H1 (cell line): Measurements from ENCODE around the gene PPARA. TPM values are rescaled to one million over a fixed set of nuclear protein-coding genes. Genes with fewer than 3 reads are reported as not detected.
A peak's percentile ranks its signal among the peaks of the same experiment; 100 is the strongest.

Experiments
- CTCF ChIA-PET: fragments of 300-600 bp; sonication (Branson Sonifier 250); formaldehyde crosslinking; loops from one replicate; lab custom pipeline; 2021; ENCODE audit not compliant: partially characterized antibody; lab: Charles Lee
- POLR2A ChIA-PET: fragments of 300-600 bp; sonication (Branson Sonifier 250); formaldehyde crosslinking; loops from one replicate; lab custom pipeline; 2021; ENCODE audit warnings: inconsistent platforms; ENCODE audit not compliant: partially characterized antibody; lab: Charles Lee
- DNase-seq, 2 experiments: peaks; one replicate each; pipeline versions ENCODE4 v3.0.0 to v3.0.0-alpha.2; 2010 to 2022; ENCODE audit warnings: low spot score in 2 of 2, low read depth in 1 of 2, mixed read lengths in 1 of 2
- FAIRE-seq: peaks from 2 replicates; lab custom pipeline; 2011; peaks lifted over from hg19 to GRCh38; lab: Jason Lieb, UNC
- H2AFZ ChIP-seq: 2 replicates; pipeline ENCODE4 v1.8.1; 2012; ENCODE audit warnings: low read length, inconsistent platforms
- H2AK5ac ChIP-seq: 2 replicates; pipeline ENCODE4 v1.6.1; 2013; ENCODE audit warnings: low read depth, low read length
- H2BK120ac ChIP-seq: replicated peaks from 2 replicates; pipeline ENCODE3; 2013; ENCODE audit warnings: low read depth, low read length, inconsistent platforms
- H2BK12ac ChIP-seq: 2 replicates; pipeline ENCODE4 v1.6.1; 2013; ENCODE audit warnings: low read depth, low read length
- H2BK15ac ChIP-seq: 2 replicates; pipeline ENCODE4 v1.6.1; 2013; ENCODE audit warnings: low read length
- H2BK20ac ChIP-seq: 2 replicates; pipeline ENCODE4 v1.6.1; 2013; ENCODE audit warnings: low read length
- H2BK5ac ChIP-seq: 2 replicates; pipeline ENCODE4 v1.6.1; 2013; ENCODE audit warnings: low read depth, low read length
- H3K14ac ChIP-seq: 2 replicates; pipeline ENCODE4 v1.6.1; 2013; ENCODE audit warnings: inconsistent platforms; ENCODE audit not compliant: insufficient read length
- H3K18ac ChIP-seq: 2 replicates; pipeline ENCODE4 v1.6.1; 2013; ENCODE audit warnings: low read length; ENCODE audit errors: extremely low read depth
- H3K23ac ChIP-seq: 2 replicates; pipeline ENCODE4 v1.6.1; 2013; ENCODE audit warnings: inconsistent platforms; ENCODE audit not compliant: insufficient read length
- H3K23me2 ChIP-seq: 2 replicates; pipeline ENCODE4 v1.6.1; 2013; ENCODE audit warnings: low read depth, low read length
- H3K27ac ChIP-seq: 2 replicates; pipeline ENCODE4 v1.6.1; 2011; ENCODE audit warnings: low read depth, low read length, inconsistent platforms
- H3K27me3 ChIP-seq, 4 experiments: replicated peaks in 1 of 4; 1 replicate in 1 of 4; 2 replicates in 3 of 4; pipeline versions ENCODE4 v1.6.1 to v1.8.1; 2011 to 2013; ENCODE audit warnings: low read length in 3 of 4, mild to moderate bottlenecking in 3 of 4, inconsistent platforms in 2 of 4, mixed read lengths in 2 of 4, moderate library complexity in 1 of 4; ENCODE audit not compliant: control insufficient read depth in 3 of 4, insufficient read depth in 3 of 4; ENCODE audit errors: extremely low read depth in 1 of 4
- H3K36me3 ChIP-seq, 4 experiments: 2 replicates each; pipeline versions ENCODE4 v1.6.1 to v1.8.1; 2011 to 2013; ENCODE audit warnings: mild to moderate bottlenecking in 4 of 4, low read length in 3 of 4, moderate library complexity in 2 of 4, control low read depth in 1 of 4, inconsistent platforms in 1 of 4; ENCODE audit not compliant: insufficient read depth in 4 of 4, control insufficient read depth in 2 of 4
- H3K4ac ChIP-seq: replicated peaks from 2 replicates; pipeline ENCODE3; 2013; ENCODE audit warnings: low read length, low read depth, mixed read lengths, inconsistent platforms; ENCODE audit not compliant: insufficient read length
- H3K4me1 ChIP-seq, 4 experiments: replicated peaks in 1 of 4; 1 replicate in 1 of 4; 2 replicates in 3 of 4; pipeline versions ENCODE4 v1.6.1 to v1.8.1; 2011 to 2013; ENCODE audit warnings: low read length in 3 of 4, inconsistent platforms in 2 of 4, mixed read lengths in 1 of 4; ENCODE audit not compliant: insufficient read depth in 4 of 4, control insufficient read depth in 3 of 4
- H3K4me2 ChIP-seq, 2 experiments: 2 replicates each; pipeline versions ENCODE4 v1.6.1 to v1.8.1; 2011 to 2013; ENCODE audit warnings: low read depth in 2 of 2, low read length in 2 of 2, control low read depth in 1 of 2, inconsistent platforms in 1 of 2, mild to moderate bottlenecking in 1 of 2; ENCODE audit not compliant: insufficient read depth in 1 of 2
- H3K4me3 ChIP-seq, 4 experiments: fragments of 200-600, 300-600 bp in 1 of 4; sonication (generic), shearing (Covaris generic), sonication (Bioruptor Twin) in 1 of 4; 2 replicates each; pipeline versions ENCODE4 v1.5.1 to v1.8.1; 2011 to 2016; ENCODE audit warnings: low read length in 4 of 4, low read depth in 3 of 4, control low read depth in 2 of 4, inconsistent platforms in 2 of 4, mild to moderate bottlenecking in 2 of 4, mixed read lengths in 1 of 4, moderate library complexity in 1 of 4; ENCODE audit not compliant: insufficient read depth in 2 of 4; ENCODE audit errors: extremely low read depth in 1 of 4
- H3K56ac ChIP-seq: replicated peaks from 2 replicates; pipeline ENCODE3; 2013; ENCODE audit warnings: low read depth, mild to moderate bottlenecking, mixed read lengths, low read length, inconsistent platforms; ENCODE audit not compliant: insufficient read length
- H3K79me1 ChIP-seq: 2 replicates; pipeline ENCODE4 v1.6.1; 2013; ENCODE audit warnings: low read depth, low read length, control low read depth
- H3K79me2 ChIP-seq, 2 experiments: 2 replicates each; pipeline versions ENCODE4 v1.6.1 to v1.8.1; 2012 to 2013; ENCODE audit warnings: low read length in 2 of 2, mild to moderate bottlenecking in 2 of 2, inconsistent platforms in 1 of 2; ENCODE audit not compliant: insufficient read depth in 2 of 2, control insufficient read depth in 1 of 2
- H3K9ac ChIP-seq, 4 experiments: replicated peaks in 1 of 4; 1 replicate in 1 of 4; 2 replicates in 3 of 4; pipeline versions ENCODE4 v1.6.1 to v1.8.1; 2011 to 2013; ENCODE audit warnings: low read depth in 3 of 4, low read length in 3 of 4, control low read depth in 2 of 4, mild to moderate bottlenecking in 2 of 4, moderate library complexity in 2 of 4, inconsistent platforms in 1 of 4; ENCODE audit errors: extremely low read depth in 1 of 4
- H3K9me3 ChIP-seq, 2 experiments: 2 replicates each; pipeline versions ENCODE4 v1.6.1 to v1.8.1; 2012 to 2013; ENCODE audit warnings: mild to moderate bottlenecking in 2 of 2, moderate library complexity in 2 of 2, control low read depth in 1 of 2, inconsistent platforms in 1 of 2, low read depth in 1 of 2, low read length in 1 of 2, mixed read lengths in 1 of 2; ENCODE audit not compliant: insufficient read depth in 2 of 2
- H4K20me1 ChIP-seq, 2 experiments: replicated peaks in 1 of 2; 2 replicates each; pipeline versions ENCODE3 to v1.8.1; 2011 to 2013; ENCODE audit warnings: inconsistent platforms in 2 of 2, low read length in 2 of 2, mild to moderate bottlenecking in 1 of 2; ENCODE audit not compliant: insufficient read depth in 2 of 2, control insufficient read depth in 1 of 2
- H4K5ac ChIP-seq: 2 replicates; pipeline ENCODE4 v1.6.1; 2013; ENCODE audit warnings: low read length, low read depth, mixed read lengths, inconsistent platforms; ENCODE audit not compliant: insufficient read length
- H4K8ac ChIP-seq: 2 replicates; pipeline ENCODE4 v1.8.0; 2013; ENCODE audit warnings: mild to moderate bottlenecking, moderate library complexity, low read length, inconsistent platforms; ENCODE audit not compliant: insufficient read depth; ENCODE audit errors: extremely low read depth
- H4K91ac ChIP-seq: replicated peaks from 2 replicates; pipeline ENCODE3; 2013; ENCODE audit warnings: low read length, mixed read lengths, inconsistent platforms; ENCODE audit not compliant: insufficient read length
- CTCF ChIP-seq, 3 experiments: IDR thresholded peaks; 1 replicate in 2 of 3; 2 replicates in 1 of 3; pipeline versions ENCODE4 v1.5.1 to v1.6.1; 2011; ENCODE audit warnings: low read length in 3 of 3, mild to moderate bottlenecking in 3 of 3, inconsistent platforms in 2 of 3, low read depth in 1 of 3, moderate library complexity in 1 of 3; ENCODE audit not compliant: insufficient read depth in 1 of 3; ENCODE audit errors: control extremely low read depth in 1 of 3
- JUN ChIP-seq: IDR thresholded peaks from 2 replicates; pipeline ENCODE4 v1.6.1; 2011; ENCODE audit warnings: low read depth, mild to moderate bottlenecking, improper control_type of control experiment, low read length
- KDM5A ChIP-seq: fragments of 200-600 bp; IDR thresholded peaks from 2 replicates; pipeline ENCODE4 v1.7.1; 2012; ENCODE audit warnings: mild to moderate bottlenecking, low read length, inconsistent platforms, mixed read lengths
- PHF8 ChIP-seq: fragments of 200-600 bp; sonication (generic); conservative IDR thresholded peaks from 2 replicates; pipeline ENCODE4 v1.7.1; 2012; ENCODE audit warnings: low read depth, mild to moderate bottlenecking, inconsistent platforms, low read length, moderate library complexity
- RNF2 ChIP-seq: fragments of 200-900, 300-1000 bp; sonication (generic); IDR thresholded peaks from 2 replicates; pipeline ENCODE4 v1.7.1; 2016; ENCODE audit warnings: borderline replicate concordance, low read depth, mild to moderate bottlenecking, antibody characterized with exemption, low read length; ENCODE audit not compliant: poor library complexity, severe bottlenecking; ENCODE audit errors: missing control alignments
- SP2 ChIP-seq: IDR thresholded peaks from 2 replicates; pipeline ENCODE4 v1.6.1; 2012; ENCODE audit warnings: mild to moderate bottlenecking, low read length, inconsistent platforms
- TAF1 ChIP-seq: IDR thresholded peaks from 2 replicates; pipeline ENCODE4 v1.6.1; 2011; ENCODE audit warnings: mild to moderate bottlenecking, low read depth, low read length
- TAF7 ChIP-seq: optimal IDR thresholded peaks from 2 replicates; pipeline ENCODE3; 2011; ENCODE audit warnings: low read depth, mild to moderate bottlenecking, inconsistent platforms, low read length, moderate library complexity, borderline replicate concordance
- WGBS, 2 experiments: shearing (Covaris generic) in 1 of 2; methylation state at CpG; one replicate each; pipeline versions ENCODE4 v1.1.6 to v1.1.7; 2013 to 2015; ENCODE audit warnings: low lambda C conversion rate in 2 of 2, mixed read lengths in 2 of 2, inconsistent platforms in 1 of 2, low coverage in 1 of 2, missing lambda C conversion rate in 1 of 2; ENCODE audit not compliant: insufficient replicate concordance in 2 of 2, insufficient coverage in 1 of 2, insufficient read length in 1 of 2; ENCODE audit errors: extremely low coverage in 1 of 2, missing lambda C conversion rate in 1 of 2; 5-methylcytosine and 5-hydroxymethylcytosine counted together
- polyA plus RNA-seq, 7 experiments: library from polyadenylated mRNA; depleted of rRNA in 3 of 7; stranded (reverse) in 5 of 7; unstranded in 2 of 7; fragments of >200 nt in 5 of 7; fragments of 200-250 nt in 2 of 7; gene quantifications; 1 replicate in 5 of 7; 2 replicates in 1 of 7; 4 replicates in 1 of 7; pipeline versions ENCODE4 v1.2.1 to v1.2.3, GENCODE V29; 2011 to 2013; ENCODE audit warnings: missing spikeins in 2 of 7, mixed read lengths in 2 of 7
- total RNA-seq: library from RNA; stranded (reverse); fragmentation: NEBNext Ultra II Directional; extraction: Animal tissue kit (Norgen Biotek cat#: 25700); gene quantifications from 2 replicates; pipeline ENCODE4 v1.2.1, GENCODE V29; 2021

PPARA gene
- total and polyA plus RNA-seq, 2 of the 8 experiments (the other 6 are each of a cell fraction or from before 2014, with no cell fraction given): 3.1 to 8.2 TPM

GRCh38 chr22:46250035-46250782 is 99.9 kb downstream of the PPARA start, which contains the start of gene CDPF1:
Gene CDPF1 (minus strand): TSS chr22:46250293. CDS start chr22:46248284, 2,009 bp downstream.
- no peak for FAIRE-seq
- TF ChIP-seq RNF2: no peak
- TF ChIP-seq JUN: no peak
- no peak for TF ChIP-seq KDM5A
- peak in 1 of 3 experiments; percentile 2; a peak in 1 of 4 replicates for TF ChIP-seq CTCF (IDR thresholded peaks at IDR 0.05; ENCODE audit: control extremely low read depth in 1 of 3, insufficient read depth in 1 of 3, low read depth in 1 of 3, low read length in 3 of 3)
- no peak for TF ChIP-seq TAF7
- TF ChIP-seq SP2: no peak
- TF ChIP-seq PHF8: peak; percentile 55; the same call in 1 of the 2 replicates
- TF ChIP-seq TAF1: 0 out of 2 replicates have a peak, but pooled peaks have one; percentile 34

More at GRCh38 chr22:46250035-46250782, 99.9 kb downstream of the PPARA start, which contains the start of gene CDPF1:
- peak within 1 kb of the TSS; percentile 67; the same call in 1 of the 2 replicates for H2AFZ ChIP-seq
- H3K23ac ChIP-seq: no peak within 1 kb of the TSS
- H4K20me1 ChIP-seq: no peaks in the 10 kb centered on the region
- DNase-seq: peak; percentile 23 to 89
- peaks cover 0 to 4% (median 0%) of the 10 kb centered on the region in 4 experiments; a peak in 2 of 7 replicates for H3K27me3 ChIP-seq
- no peak within 1 kb of the TSS for H2BK15ac ChIP-seq
- H4K8ac ChIP-seq: peak within 1 kb of the TSS; percentile 80
- peak within 1 kb of the TSS; percentile 19 to 69 (median 44); a peak in 5 of 7 replicates for H3K9ac ChIP-seq
- H3K79me1 ChIP-seq: no peaks in the 10 kb centered on the region; the same call in 1 of the 2 replicates
- no peak within 1 kb of the TSS for H2BK120ac ChIP-seq
- ChIA-PET POLR2A (interaction anchor here (0.7 to 2.9 kb wide), 5 partner anchors 10 to 99 kb away, joined by 3 to 13 read pairs (median 4); partner anchors contain the start of genes PKDREJ and TTC38), CTCF (interaction anchor here (1.2 to 1.5 kb wide), 3 partner anchors 9 to 12 kb away, joined by 3 to 6 read pairs (median 3); partner anchors contain the start of gene PKDREJ)
- H2BK20ac ChIP-seq: no peak within 1 kb of the TSS
- peaks cover 0 to 4% (median 2%) of the 10 kb centered on the region in 4 experiments; a peak in 4 of 7 replicates for H3K4me1 ChIP-seq
- H3K14ac ChIP-seq: no peak within 1 kb of the TSS
- H3K9me3 ChIP-seq: no peaks in the 10 kb centered on the region; a peak in 1 of 4 replicates
- peak within 1 kb of the TSS; percentile 60; the same call in 1 of the 2 replicates for H2BK5ac ChIP-seq
- no peak within 1 kb of the TSS for H3K4ac ChIP-seq
- H3K36me3 ChIP-seq: no peaks in the 10 kb centered on the region
- peak within 1 kb of the TSS; percentile 78 for H3K18ac ChIP-seq
- peak within 1 kb of the TSS; percentile 55 to 70 (median 62) for H3K4me3 ChIP-seq
- 1% methylated on average over 74 of the region's 89 CpGs; no CpG with 5 or more reads in 1 of the 2 experiments for WGBS, 2 experiments
- H2BK12ac ChIP-seq: no peak within 1 kb of the TSS
- peak within 1 kb of the TSS; percentile 62 to 96 for H3K4me2 ChIP-seq
- peak within 1 kb of the TSS; percentile 83 for H4K5ac ChIP-seq
- peak within 1 kb of the TSS; percentile 73 for H4K91ac ChIP-seq
- H3K23me2 ChIP-seq: peaks cover 5% of the 10 kb centered on the region; the same call in 1 of the 2 replicates
- no peak within 1 kb of the TSS for H2AK5ac ChIP-seq
- H3K27ac ChIP-seq: no peak within 1 kb of the TSS
- peak within 1 kb of the TSS; percentile 87 for H3K56ac ChIP-seq
- H3K79me2 ChIP-seq: no peaks in the 10 kb centered on the region
